Measurements from ENCODE around the gene SLC35A2.

The SLC35A2 gene

GRCh38 chrX:48927736-48928382 lies 16.4 kb upstream of the SLC35A2 start:
- DNase-seq (ENCODE audit: low read depth) = no peak

- DNase-seq (ENCODE audit: low read depth) = no peak
Observed at GRCh38 chrX:48927123-48927522, 15.7 kb upstream of the SLC35A2 start.

GRCh38 chrX:48924270-48924669 lies 12.8 kb upstream of the SLC35A2 start:
- no peak for DNase-seq (ENCODE audit: low read depth)

DNA sequence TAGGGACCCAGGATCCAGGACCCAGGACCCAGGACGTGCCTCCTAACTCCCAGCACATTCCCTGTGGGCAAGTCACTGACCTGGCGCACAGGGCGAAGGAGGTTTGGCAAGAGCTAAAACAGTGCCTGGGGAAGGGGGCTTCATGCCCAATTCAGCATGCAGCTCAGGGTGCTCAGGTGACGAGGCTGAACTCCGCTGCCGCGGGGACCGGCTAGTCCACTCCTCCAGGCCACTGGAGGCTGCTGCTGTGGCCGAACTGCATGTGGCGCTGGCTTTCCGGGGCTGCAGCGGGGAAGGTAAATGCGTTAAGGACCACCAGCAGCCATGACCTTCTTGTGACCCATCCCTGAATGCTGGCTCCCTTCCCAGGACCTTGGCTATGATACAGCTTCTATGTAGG lies 12.3 kb upstream of the SLC35A2 start:
- no peak for DNase-seq (ENCODE audit: low read depth)

- no peak for DNase-seq (ENCODE audit: low read depth)
Observed at GRCh38 chrX:48920718-48921104, 9.3 kb upstream of the SLC35A2 start.

GRCh38 chrX:48919947-48920717 lies 8.7 kb upstream of the SLC35A2 start:
- DNase-seq (ENCODE audit: low read depth) = no peak

GRCh38 chrX:48919360-48919841 lies 8.0 kb upstream of the SLC35A2 start:
- no peak for DNase-seq (ENCODE audit: low read depth)

- peak; percentile 70 for DNase-seq (ENCODE audit: low read depth)
Observed at GRCh38 chrX:48918643-48919340, 7.3 kb upstream of the SLC35A2 start, which contains the start of gene PIM2. PIM2 (minus strand) TSS chrX:48919024; CDS start chrX:48918834, 190 bp downstream.

DNA sequence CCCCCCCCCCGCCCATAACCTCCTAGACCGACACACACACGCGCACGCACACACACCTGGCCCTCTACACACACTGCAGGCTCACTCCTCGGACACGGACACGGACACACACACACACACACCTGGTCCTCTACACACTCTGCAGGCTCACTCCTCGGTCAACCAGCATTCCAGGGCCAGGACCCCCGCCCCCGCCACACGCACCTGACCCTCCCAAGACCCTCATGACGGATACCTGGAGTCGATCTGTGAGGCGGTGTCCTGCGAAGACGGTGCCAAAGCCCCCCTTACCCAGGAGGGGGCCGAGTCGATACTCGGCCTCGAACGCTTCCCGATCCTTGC lies 6.8 kb upstream of the SLC35A2 start:
- DNase-seq (ENCODE audit: low read depth) = no peak

DNA sequence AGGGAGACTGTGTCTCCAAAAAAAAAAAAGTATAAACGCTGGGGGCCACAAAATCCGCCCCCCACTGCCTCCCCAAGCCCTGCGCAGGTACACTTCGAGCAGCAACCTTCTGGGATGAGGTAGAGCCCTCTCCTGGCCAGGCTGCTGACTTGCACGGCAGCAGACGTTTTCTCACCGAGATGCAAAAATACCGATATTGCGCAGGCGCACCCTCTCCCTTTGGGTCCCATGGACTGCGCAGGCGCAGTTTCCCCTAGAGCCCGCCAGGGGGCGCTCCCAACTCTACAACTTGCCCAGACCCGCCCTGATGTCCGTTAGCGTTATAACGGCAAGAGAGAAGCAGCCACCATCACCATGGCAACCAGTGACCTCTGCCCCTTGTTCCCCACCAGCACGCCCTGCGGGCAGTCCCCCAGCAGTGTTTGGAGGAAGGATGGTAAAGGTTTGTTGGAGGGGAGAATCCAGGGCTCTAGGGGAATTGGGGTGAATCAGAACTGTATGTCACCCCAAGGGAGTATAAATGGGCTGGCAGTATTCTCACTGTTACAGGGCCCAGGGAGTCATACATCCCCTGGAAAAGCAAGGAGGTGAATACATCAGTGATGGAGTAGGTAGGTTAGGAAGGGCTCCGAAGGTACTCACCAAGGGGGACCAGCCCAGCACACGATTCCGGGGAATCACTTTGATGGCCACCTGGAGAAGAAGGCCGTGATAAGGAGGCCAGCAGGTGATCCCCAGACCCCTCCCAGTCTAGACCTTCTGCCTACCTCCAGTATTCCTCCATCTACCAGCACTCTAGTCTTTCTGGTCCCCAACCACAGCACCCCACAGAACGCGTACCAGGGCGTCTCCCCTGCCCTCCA lies 5.9 kb upstream of the SLC35A2 start:
- DNase-seq (ENCODE audit: low read depth) = peak; percentile 58

DNA sequence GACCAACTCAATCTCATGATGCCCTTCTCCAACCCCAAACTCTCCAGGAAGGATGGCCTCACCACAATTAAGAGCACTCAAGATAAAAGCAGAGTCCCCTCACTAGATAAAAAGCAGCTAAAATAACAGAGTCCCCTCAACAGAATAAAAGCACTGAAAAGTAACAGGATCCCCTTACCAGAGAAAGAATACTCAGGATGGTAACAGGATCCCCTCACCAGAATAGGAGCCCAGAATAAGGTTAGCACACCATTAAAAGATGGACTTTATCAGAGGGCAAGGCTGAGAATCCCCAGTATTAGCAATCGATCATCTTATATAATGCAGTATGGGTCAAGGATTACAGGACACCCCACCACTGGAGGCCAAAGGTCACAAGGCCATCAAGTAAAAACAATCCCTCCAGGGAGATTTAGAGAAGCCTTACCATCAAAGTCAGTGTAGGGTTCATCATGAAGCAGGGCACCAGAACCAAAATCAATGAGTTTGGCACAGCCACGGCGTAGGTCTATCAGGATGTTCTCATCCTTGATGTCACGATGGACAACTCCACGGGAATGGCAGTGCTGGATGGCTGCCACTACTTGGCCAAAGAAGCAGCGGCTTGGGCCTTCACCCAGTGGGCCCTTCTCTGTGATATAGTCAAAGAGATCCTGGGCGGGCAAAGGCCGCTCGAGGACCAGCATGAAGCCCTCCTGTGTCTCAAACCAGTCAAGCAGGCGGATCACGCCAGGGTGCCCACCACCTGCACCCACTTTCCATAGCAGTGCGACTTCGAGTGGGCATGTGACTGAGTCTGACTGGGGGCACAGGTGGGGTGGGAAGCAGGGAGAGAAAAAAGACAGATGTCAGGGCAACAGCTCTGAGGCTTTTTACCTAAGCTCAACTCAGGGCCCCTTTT lies 3.4 kb upstream of the SLC35A2 start:
- no peak for DNase-seq (ENCODE audit: low read depth)

DNA sequence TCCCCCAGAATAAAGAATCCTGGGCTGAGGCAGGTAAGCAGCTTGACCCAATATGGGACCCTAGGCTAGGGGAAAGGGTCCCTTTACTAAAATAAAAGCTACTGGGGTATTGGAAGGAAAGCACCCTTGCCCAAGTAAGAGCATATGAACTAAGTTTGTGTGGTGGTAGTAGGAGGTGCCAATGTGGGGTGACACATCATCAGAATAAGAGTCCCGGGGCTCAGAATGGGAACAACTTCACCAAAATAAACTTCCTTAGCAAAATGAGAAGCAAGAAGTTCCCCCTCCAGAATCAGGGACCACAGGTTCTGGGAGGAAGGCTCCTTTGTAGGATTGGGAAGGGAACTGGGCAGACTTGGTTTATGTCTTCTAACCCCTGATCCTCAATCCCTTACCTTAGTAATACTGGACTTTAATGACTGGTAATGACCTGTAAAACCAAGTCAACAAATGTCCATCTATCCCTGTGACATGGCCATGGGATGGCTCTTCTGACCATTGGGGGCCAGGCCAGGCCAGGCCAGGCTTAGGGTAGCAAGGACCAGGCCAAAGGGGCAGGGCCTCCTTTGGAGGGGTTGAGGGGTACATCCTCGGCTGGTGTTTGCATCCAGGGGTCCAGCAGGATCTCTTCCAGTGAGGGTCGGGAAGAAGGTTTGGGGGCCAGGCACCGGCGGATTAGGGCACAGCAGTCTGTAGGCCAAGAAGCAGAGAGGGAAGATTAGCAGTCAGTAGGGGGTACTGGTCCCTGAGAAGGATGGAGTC lies 2.3 kb upstream of the SLC35A2 start:
- DNase-seq (ENCODE audit: low read depth) = no peak

- no peak for DNase-seq (ENCODE audit: low read depth)
Observed at GRCh38 chrX:48910926-48911411, 477 bp downstream of the SLC35A2 start.

DNA sequence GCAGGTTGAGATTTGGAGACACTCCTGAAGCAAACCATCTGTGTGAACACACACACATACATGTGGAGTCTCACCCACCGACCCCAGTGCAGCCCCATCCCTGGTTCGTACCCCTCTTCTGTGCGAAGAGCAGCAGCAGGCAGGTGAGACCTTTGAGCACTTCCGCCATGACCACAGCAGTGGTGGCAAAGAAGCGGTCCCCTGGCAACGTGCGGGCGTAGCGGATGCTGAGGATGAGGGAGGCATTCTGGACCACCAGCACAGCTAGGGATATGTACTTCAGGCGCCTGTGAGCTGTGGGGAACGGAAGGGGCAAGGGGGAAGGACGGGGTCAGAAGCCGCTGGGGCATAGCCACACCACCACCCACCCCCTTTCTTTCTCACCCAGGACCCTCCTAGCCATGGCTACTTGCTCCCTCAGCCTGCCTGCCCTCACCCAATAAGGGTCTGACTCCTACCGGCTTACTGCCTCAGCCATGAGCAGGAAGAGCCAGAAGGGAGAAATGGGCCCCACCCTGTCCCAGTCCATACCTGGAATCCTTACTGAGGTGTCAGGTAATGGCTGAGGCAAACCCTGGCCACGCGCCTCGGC lies 1.6 kb downstream of the SLC35A2 start:
- no peak for DNase-seq (ENCODE audit: low read depth)

DNA sequence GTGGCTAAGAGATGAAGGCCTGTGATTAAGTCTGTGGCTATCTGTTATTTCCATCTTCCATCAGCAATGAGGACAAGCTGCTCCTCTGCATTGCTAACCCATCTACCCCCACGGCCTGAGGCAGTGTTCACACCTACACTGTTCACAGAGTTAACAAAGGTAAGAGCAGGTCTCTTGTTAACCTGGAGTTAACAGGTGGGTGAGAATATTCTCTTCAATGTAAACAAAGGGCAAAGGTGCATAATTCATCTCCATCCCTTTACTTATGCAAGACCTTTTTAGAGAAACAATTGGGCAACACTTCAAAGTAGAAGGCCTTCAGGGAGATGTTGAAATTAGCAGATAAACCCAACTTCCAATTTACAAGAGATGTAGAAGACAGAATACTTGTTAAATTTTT lies 2.8 kb downstream of the SLC35A2 start:
- no peak for DNase-seq (ENCODE audit: low read depth)

DNA sequence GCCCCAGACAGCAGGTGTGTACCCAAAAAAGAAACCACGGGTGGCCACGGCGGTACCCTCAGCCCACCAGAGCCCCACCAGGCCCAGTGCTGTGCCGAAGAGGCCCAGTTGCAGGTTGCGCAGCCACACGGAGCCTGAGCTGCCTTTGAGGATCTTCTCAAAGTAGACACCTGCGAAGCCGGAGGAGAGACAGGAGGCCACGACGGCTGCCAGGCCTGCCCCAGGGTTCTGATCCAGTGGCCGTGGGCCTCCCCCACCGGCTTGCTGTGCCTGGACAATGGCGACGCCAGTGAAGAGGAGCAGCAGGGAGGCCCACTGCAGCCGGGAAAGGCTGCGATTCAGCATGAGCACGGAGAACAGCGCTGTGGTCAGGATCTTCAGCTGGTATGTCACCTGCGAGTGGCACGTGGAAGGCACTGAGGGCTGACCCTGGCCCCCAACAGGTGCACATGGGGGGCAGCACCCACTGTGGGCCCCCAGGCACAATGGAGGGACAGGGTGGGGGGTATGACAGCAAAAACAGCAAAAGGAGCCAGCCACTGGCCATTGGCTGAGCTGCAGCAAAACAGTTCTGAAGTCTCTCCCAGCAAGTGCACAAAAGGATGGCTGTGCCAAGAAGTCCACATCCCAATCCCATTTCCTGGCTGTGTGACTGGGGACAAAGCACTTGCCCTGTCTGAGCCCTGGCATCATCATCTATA lies 6.2 kb downstream of the SLC35A2 start:
- no peak for DNase-seq (ENCODE audit: low read depth)

DNA sequence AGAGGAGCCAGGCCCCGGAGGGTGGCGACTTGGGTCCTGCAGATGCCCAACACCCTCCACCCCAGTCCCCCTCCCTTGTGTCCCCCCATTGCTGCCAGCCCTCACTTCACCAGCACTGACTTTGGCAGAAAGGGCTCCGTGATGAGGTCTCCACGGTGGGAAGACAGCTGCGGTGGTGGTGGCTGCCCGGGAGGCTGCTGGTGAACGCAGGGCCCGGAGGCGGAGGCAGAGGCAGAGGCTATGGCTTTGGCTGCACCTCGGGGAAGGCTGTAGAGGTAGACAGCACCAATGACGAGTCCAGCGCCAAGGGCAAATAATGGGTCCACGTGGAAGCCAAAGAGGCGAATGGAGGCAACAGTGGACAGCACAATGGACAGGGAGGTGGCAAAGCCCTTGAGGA lies 6.8 kb downstream of the SLC35A2 start:
- no peak for DNase-seq (ENCODE audit: low read depth)

DNA sequence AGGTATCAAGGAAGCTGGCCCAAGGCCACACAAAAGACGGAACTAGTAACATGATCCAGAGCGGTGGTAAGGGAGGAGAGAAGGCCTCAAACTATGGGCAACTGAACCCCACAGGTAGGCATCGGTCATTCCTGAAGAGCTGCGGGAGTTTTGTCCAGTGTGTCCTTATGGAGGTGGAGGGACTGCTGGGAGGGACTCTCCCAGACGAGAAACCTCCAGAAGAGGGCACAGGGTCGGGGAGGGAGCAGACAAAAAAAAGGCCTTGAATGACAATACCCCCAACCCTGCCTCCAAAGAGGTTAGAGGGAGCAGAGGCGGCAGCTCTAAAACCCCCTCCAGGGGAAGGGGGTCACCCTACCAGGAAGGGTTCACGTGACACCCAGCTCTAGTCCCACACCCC lies 7.3 kb downstream of the SLC35A2 start:
- DNase-seq (ENCODE audit: low read depth) = no peak

GRCh38 chrX:48903290-48903689 lies 8.2 kb downstream of the SLC35A2 start:
- no peak for DNase-seq (ENCODE audit: low read depth)
